Fibroblast of pulmonary artery (primary cell): ENCODE data around the gene OR13C3.

Experiments
- DNase-seq: peaks from one replicate; pipeline ENCODE4 v3.0.0-alpha.2; 2010; ENCODE audit warnings: low read depth
- H3K4me3 ChIP-seq: replicated peaks from 2 replicates; pipeline ENCODE4 v1.5.1; 2011; ENCODE audit warnings: low read depth, mild to moderate bottlenecking, control low read depth, low read length, moderate library complexity
- CTCF ChIP-seq: IDR thresholded peaks from 2 replicates; pipeline ENCODE4 v1.5.1; 2011; ENCODE audit warnings: mild to moderate bottlenecking, control low read depth, low read length, inconsistent platforms; ENCODE audit errors: missing control alignments

Gene OR13C3

GRCh38 chr9:104514901-104515300, 21.8 kb downstream of the OR13C3 start:
- no peak for DNase-seq
- no peak overlapping the region for H3K4me3 ChIP-seq
- TF ChIP-seq CTCF, result no peak

- DNase-seq, result no peak
- no peak overlapping the region for H3K4me3 ChIP-seq
- no peak for TF ChIP-seq CTCF
Observed at GRCh38 chr9:104506565-104506964, 30.1 kb downstream of the OR13C3 start.

GRCh38 chr9:104503963-104504362, 32.7 kb downstream of the OR13C3 start, which contains the start of gene OR13F1:
TSS of gene OR13F1 (plus strand) at chr9:104504263. CDS start at chr9:104504263, 0 bp downstream.
- DNase-seq, result no peak
- no peak within 1 kb of the TSS for H3K4me3 ChIP-seq
- no peak for TF ChIP-seq CTCF

GRCh38 chr9:104503440-104503839, 33.2 kb downstream of the OR13C3 start:
- no peak overlapping the region for H3K4me3 ChIP-seq
- no peak for DNase-seq
- TF ChIP-seq CTCF, result no peak

GRCh38 chr9:104494808-104495207, 41.8 kb downstream of the OR13C3 start:
- no peak overlapping the region for H3K4me3 ChIP-seq
- no peak for DNase-seq
- no peak for TF ChIP-seq CTCF
